Activated CD4-positive, alpha-beta T cell treated with anti-CD3 and anti-CD28 coated beads, Interleukin-10, Interleukin-2, amounts not matched to agents 100 ng/mL and 50 ng/mL, durations not matched to agents 16 hours and 8 hours (primary cell): ENCODE data around the gene IL19.
"Not testable (repeated sequence)": the region's sequence is repeated elsewhere in the genome, so short reads cannot be mapped to it uniquely, and the experiment has no call there.

Source experiments
- DNase-seq: peaks from one replicate; pipeline ENCODE4 v3.0.0-alpha.2; 2020

Gene IL19

DNA sequence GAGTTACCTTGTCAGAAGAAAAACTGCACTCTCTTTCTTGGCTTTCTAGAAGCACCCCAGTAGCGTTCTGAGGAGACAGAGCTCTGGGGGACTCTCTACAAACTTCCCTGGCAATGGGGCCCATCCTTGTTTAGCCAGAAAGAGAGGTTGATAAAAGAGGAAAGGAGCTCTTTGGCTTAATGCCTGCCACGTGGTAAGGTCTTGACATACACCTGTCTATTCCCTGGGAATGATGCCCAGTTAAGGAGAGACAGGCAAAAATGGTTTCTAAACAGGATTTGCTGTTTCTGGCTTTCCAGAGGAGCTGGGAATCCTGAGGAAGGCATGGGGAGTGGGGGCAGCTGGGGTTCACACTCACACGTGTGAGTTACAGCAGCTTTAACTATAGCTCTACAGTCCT lies 64.6 kb downstream of the IL19 start:
- DNase-seq = no peak

DNA sequence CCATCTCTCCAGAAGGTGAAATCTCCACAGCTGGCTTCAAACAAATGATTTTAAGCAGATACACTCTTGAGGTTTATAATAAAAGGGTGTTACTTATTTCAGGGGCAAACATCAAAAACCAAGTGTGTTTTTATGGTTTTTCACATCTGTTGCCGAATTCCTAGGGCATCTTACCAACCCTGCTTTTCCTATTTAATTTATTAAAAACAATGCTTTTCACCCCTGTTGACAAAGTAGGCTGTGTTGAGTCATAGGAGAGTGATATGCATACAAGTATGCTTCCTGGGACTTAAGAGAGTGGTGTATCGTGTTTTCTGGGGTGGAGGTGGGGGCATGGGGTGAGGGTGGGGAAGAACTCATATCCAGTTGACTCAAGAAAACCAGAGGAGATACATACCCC lies 65.5 kb downstream of the IL19 start:
- DNase-seq = no peak

DNA sequence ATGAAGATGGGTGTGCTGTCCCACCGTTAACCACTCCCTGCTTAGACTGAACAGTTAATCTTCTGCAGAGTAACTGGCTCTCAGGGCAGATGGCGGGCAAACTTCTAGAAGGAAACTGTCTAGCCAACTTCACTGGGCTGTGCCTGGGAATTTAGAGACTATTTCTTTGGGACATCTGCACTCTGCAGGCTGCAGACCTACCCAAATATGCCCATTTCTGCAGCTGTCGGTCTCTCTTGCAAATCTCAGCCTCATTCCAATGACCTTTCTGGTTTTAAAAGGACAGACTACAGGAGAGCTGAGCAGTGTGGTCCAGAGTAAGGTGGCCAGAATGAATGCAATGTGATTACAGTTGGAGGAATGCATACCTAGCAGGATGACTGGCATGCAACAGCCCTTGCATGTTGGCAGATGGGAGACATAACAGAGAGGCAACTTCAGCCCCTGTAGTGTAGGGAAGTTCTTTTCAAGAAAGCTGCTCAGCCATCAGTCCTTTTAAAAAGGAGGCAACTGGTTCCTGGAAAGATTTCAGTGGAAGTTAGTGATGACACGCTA lies 68.5 kb downstream of the IL19 start:
- no peak for DNase-seq

DNA sequence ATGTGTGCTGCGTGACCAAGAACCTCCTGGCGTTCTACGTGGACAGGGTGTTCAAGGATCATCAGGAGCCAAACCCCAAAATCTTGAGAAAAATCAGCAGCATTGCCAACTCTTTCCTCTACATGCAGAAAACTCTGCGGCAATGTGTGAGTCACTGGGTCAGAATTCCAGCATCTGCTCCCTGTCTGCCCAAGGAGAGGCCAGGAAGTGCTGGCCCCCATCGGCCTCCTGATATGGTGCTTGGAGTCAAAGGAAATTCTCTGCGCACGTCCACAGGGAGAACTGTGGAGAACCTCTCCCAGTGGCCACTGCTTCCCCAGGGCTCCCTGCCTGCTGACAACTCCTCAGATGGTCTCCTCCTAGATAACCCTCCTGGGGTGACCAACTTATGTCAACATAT lies 69.3 kb downstream of the IL19 start:
- no peak for DNase-seq

DNA sequence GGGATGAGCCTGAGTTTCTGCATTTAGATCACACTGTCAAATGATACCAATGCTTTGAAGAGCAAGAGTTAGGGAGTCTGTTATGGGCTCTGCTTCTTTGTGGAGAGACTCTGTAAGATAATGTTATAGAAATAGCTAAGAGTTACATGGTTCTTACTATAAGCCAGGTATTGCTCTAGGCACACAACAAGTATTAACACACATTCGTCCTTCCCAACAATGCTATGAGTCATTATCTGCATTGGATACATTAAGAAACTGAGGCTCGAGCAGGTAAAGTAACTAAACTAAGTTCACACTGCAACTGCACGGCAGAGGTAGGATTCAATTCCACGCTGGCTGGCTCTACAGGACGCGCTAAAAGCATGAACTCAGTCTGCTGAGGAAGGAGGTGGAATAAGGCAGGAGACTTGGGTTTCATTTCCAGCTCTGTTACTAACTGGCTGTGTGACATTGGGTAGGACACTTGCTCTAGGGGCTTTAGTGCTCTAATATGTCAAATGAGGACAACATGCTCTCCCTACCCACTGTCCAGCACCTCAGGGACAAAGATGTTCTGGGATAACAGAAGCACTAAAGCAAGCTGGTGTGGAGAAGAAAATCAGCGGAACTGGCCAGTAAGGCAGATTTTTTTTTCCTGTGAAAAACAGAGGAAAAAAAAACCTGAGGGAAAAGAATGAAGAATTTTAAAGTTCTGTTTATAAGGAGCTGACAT lies 71.2 kb downstream of the IL19 start:
- no peak for DNase-seq

DNA sequence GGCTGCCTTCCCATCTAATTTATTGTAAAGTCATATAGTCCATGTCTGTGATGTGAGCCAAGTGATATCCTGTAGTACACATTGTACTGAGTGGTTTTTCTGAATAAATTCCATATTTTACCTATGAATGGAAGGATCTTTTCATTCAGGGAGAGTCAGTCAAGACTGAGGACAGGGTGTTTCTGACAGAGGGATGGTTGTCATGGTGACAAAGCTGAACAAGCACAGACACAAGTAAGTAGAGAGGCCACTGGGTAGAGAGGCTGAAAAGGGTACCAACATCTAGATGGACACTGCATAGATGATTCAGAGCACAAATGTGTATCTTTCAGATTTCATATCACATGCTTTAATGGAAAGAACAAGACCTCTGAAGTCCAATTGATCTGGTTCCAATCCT lies 72.3 kb downstream of the IL19 start:
- DNase-seq = no peak

DNA sequence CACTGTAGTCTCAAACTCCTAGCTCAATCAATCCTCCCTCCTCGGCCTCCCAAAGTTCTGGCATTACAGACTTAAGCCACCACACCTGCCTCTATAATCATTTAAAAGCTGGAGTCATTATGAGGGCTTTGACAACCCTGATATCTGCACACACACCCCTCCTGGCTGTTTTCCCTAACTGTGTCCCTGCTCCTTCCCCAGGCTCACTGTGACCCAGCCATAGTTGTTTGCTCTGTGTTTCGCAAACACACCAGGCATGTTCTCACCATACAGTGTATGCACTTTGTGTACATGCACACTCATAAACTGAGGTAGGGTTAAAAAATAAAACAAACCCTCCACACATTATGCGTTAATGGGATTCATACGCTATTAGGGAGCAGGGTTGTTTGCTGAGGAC lies 73.1 kb downstream of the IL19 start:
- no peak for DNase-seq

DNA sequence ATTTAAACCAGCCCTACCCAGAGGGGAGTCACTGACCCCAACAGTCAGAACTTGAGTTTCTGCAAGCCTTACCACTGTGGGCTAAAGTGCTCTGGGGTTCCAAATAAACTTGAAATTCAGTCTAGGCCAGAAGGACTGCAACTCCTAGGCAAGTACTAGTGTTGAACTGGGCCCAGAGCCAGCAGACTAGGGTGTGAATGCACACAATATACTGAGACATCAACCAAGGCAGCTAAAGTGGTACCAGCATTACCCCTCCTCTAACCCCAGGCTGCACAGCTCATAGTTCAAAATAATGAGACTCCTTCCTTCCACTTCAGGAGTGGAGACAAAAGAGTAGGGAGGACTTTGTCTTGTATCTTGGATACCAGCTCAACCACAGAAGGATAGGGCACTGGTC lies 75.9 kb downstream of the IL19 start:
- no peak for DNase-seq

DNA sequence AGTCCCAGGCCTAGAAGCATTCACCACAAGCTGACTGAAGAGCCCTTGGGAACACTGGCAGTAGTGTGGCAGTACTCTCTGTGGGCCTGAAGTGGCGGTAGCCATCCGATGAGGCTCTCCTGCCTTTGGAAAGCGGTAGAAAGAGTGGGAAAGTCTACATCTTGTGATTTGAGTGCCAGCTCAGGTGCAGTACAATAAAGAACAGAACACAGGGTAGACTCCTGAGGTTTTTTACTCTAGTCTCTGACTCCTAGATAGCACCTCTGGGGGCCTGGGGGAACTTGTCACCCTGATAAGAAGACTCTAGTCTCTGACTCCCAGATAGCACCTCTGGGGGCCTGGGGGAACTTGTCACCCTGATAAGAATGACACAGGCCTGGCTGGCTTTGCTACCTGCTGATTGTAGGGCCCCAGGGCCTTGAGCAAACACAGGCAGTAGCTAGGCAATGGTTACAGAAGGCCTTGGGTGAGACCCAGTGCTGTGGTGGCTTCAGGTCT lies 76.8 kb downstream of the IL19 start:
- no peak for DNase-seq

DNA sequence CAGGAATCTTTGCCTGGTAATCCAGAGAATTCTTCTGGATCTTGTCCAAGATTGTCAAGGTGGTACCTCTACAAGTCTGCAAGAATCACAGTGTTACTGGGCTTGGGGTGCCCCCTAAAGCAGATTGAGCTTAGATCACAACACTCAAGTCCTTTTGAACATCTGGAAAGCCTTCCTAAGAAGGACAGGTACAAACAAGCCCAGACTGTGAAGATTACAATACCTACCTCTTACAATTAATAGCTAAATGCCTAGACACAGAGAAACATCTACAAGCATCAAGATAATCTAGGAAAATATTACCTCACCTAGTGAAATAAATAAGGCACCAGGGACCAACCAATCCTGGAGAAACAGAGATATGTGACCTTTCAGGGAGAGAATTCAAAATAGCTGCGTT lies 77.4 kb downstream of the IL19 start:
- DNase-seq = no peak

DNA sequence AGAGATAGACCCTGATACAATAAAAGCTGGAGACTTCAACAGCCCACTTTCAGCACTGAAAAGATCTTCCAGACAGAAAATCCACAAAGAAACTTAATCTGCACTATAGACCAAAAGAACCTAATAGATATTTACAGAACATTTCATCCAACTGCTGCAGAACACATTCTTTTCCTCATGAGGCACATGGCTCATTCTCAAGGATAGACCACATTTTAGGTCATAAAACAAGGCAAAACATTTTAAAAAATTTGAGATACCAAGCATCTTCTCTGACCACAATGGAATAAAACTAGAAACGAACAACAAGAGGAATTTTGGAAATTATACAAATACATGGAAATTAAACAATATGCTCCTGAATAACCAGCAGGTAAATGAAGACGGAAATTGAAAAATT lies 79.8 kb downstream of the IL19 start:
- no peak for DNase-seq

DNA sequence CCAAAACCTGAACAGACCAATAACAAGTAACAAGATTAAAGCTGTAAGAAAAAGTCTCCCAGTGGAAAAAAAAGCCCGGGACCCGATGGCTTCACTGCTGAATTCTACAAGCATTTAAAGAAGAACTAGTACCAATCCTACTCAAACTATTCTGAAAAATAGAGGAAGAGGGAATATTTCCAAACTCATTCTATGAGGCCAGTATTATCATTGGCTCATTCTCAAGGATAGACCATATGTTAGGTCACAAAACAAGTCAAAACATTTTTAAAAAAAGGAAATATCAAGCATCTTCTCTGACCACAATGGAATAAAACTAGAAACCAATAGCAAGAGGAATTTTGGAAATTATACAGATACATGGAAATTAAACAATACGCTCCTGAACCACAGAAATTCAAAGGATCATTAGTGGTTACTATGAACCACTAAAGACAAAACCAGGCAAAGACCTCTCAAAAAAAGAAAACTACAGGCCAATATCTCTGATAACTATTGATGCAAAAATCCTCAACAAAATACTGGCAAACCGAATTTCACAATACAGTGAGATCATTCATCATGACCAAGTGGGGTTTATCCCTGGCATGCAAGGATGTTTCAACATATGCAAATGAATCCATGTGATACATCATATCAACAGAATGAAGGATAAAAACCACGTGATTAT lies 80.9 kb downstream of the IL19 start:
- DNase-seq = no peak

DNA sequence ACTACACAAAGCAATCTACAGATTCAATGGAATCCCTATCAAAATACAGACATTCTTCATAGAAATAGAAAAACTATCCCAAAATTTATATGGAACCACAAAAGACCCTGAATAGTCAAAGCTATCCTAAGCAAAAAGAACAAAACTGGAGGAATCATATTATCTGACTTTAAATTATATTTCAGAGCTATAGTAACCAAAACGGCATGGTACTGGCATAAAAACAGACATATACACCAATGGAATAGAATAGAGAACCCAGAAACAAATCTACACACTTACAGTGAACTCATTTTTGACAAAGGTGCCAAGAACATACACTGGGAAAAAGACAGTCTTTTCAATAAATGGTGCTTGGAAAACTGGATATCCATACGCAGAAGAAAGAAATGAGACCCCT lies 82.1 kb downstream of the IL19 start:
- DNase-seq = not testable (repeated sequence)

DNA sequence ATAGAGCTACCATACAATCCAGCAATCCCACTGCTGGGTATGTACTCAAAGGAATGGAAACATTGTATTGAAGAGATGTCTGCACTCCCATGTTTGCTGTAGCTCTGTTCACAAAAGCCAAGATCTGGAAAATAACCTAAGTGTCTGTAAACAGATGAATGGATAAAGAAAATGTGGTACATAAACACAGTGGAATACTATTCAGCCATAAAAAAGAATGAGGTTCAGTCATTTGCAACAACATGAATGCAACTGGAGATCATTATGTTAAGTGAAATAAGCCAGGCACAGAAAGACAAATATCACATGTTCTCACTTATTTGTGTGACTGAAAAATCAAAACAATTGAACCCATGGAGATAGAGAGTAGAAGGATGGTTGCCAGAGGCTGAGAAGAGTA lies 83.1 kb downstream of the IL19 start:
- DNase-seq = not testable (repeated sequence)

DNA sequence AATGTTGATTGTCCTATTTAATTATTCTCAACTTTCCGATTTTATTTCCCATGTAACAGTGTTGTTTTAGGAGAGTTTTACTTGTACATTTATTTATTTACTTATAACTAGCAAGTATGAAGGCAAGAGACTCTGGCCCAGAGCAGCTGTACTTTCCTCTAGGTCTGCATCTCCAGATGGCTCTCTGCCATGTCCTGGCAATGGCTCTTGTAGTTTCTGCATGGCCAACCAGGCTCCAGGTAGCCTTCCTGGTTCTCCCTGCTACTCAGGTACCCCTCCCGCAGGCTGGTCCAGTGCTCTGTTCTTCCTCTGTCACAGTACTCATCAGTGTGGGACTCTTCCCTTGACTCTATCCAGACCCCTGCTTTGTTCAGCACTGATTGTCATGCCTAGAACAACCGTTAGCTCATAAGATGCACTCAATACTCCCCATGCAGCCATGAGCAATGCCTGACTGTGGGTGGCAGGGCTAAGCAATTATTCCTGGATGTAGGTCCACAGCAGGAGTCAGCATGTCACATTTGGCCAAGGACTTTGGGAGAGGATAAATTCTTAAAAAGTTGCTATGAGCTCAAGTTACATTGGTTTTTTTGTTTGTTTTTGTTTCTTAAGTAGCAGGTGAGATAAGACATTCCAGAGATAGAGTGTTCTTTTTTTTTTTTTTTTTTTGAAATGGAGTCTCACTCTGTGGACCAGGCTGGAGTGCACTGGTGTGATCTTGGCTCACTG lies 84.0 kb downstream of the IL19 start:
- no peak for DNase-seq

DNA sequence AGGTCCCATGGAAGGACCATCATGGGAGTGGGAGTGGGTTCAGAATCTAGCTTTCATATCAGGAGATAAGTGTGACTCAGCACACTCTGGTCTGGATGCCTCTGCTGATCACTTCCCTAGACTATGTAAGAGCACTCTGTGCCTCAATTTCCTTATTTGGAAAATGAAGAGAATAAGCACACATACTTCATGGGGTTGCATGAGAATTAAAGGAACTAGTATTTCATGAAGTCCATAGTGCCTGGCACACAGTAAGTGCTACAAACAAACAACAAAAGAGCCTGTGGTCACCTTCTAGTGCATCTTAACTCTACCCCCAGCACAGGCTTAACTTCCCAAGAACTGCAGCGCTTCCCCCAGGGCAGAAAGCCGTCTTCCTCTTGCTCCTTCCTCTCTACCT lies 85.3 kb downstream of the IL19 start:
- DNase-seq = no peak

DNA sequence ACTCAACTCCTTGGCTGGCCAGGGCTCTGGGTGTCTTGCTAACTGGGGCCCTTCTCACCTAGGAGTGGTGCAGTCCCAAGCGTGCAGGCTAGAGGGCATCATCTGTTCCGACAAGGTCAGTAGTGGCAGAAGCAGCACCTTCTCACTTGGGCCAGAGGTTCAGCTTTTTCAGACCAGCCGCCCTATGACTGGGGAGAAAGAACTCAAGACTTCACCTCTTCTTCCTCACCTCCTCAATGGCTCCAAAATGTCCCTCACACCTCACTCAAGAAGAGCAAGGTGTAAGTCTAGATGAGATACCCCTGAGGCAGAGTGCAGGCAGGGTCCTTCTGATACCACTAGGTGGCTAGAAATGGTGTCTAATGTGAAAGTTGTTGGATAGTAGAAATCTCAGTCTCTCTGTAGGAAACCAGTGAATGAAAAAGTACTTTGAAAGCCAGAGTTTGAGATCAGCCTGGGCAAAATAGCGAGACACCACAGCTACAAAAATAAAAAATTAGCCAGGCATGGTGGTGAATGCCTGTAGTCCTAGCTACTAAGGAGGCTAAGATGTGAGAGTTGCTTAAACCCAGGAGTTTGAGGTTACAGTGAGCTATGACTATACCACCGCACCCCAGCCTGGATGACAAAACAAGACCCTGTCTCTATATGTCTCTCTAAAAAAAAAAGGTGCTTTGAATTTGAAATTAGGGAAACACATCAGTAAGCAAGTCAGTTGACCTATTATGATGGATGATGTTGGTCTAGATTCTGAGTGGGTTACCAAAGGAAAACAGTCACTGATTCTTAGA lies 86.3 kb downstream of the IL19 start:
- peak; percentile 8 for DNase-seq

DNA sequence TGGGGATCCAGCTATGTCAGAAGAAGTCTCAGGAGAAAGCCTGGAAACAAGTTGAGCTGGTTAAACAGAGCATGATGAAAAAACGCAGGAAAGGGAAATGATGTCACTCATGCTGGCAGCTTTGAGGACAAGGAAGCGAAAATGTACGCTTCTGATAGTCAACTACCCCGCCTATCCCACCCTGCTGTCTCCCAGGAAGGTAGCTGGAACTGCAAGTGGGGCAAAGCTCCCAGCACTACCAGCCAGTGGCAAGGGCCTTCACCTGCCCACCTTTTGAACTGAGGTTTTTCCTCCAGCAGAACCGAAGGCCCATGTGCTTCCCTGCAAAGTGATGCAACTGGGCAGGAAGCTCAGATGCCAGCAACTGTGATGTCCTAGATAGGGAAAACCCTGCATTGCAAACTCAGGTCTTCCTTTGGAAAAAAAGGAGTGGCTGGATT lies 88.5 kb downstream of the IL19 start:
- DNase-seq = no peak

DNA sequence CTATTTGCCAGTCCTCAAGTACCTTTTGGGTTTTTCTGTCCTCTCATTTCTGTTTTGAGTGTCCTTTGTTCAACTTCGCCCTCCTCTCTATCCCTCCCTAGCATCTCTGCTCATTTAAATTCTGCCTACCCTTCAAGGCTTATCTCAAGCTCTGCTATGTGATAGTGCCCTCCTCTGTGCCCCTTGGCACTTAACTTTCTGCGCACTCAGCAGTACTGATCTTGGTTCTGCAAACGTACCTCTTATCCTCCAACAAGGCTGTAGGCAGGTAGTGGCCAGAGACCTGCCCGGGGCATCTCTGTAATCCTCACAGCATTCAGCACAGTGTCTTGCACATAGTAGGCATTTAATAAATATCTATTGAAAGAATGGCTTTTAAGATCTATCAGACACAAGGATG lies 89.6 kb downstream of the IL19 start:
- DNase-seq = no peak

DNA sequence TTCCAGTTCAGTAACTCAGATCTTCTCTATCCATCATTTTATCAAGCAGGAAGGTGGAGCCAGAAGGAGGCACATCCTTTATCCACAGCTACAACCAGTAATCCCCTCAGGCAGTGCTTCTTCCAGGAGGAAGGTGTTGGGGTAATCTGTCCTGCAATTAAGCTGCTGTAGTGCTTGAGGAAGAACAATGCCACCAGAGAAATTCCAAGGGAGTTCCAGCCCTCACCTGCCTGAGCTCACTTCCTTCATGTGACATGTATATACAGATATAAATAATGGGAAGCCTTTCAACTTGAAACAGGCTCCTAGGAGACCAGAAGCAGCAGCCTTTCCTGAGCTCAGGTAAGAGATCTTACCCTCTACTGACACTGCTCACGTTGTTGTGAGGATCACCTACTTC lies 92.7 kb downstream of the IL19 start:
- no peak for DNase-seq

DNA sequence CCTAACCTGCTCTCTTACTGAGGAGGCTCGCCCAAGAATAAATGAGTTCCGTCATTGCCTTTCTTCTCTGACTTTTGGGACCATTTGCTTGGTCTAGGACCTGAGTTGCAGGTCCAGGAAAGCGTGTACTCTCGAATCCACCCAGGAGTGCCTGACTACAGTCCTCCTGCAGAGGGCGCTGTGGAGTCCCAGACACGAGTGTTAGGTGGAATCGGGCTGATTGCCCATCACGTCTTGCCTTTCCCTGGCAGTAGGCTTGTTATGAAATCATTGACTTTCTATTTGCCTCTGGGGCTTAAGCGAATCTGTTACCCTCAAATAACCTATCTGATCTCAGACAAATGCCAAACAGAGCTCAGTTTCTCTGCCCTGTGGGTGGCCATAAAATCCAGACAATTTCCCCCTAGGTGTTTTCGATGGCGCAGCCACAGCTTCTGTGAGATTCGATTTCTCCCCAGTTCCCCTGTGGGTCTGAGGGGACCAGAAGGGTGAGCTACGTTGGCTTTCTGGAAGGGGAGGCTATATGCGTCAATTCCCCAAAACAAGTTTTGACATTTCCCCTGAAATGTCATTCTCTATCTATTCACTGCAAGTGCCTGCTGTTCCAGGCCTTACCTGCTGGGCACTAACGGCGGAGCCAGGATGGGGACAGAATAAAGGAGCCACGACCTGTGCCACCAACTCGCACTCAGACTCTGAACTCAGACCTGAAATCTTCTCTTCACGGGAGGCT lies 94.5 kb downstream of the IL19 start, which contains the start of gene IL20:
TSS of gene IL20 (plus strand) at position 685 of the 733 bp plus-strand sequence. CDS start 230 bp downstream, outside the sequence.
- DNase-seq = peak; percentile 78

DNA sequence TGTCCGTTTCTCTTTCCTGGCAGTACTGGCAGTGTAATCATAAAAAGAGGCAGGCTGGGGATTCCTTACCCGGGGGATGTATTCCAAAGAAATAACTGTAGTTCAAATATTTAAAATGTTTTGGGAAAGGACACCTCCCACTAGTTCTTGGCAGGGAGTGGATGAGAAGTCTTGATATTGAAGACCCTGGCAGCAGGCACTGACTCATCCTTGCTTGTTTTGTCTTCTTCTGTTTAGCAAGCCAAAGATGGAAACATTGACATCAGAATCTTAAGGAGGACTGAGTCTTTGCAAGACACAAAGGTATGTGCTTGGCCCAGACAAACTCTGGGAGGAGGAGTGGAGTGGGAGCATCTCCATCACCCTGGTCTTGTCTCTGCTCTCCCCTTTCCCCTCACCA lies 95.5 kb downstream of the IL19 start:
- DNase-seq = no peak
